Activated CD4-positive, alpha-beta memory T cell treated with anti-CD3 and anti-CD28 coated beads, Interleukin-2, amount 10 ng/mL, durations not matched to agents 7 days and 5 days (primary cell): ENCODE measurements around the gene CSTB. TPM values are rescaled to one million over a fixed set of nuclear protein-coding genes. Genes with fewer than 3 reads are reported as not detected.
A peak's percentile ranks its signal among the peaks of the same experiment; 100 is the strongest.

ENCODE experiments used
- CTCF ChIA-PET: fragments of 350-600 bp; sonication (Branson Sonifier 250); formaldehyde crosslinking; loops from one replicate; lab custom pipeline; 2021; ENCODE audit warnings: antibody characterized with exemption, inconsistent platforms; lab: Charles Lee
- POLR2A ChIA-PET: fragments of 350-600 bp; sonication (Branson Sonifier 250); formaldehyde crosslinking; loops from one replicate; lab custom pipeline; 2021; ENCODE audit warnings: antibody characterized with exemption; lab: Charles Lee
- DNase-seq: peaks from one replicate; pipeline ENCODE4 v3.0.0-alpha.2; 2020
- H3K27ac Mint-ChIP-seq: one replicate; pipeline ENCODE4 v1.8.0; 2021; ENCODE audit warnings: mild to moderate bottlenecking, mixed read lengths
- H3K27me3 Mint-ChIP-seq: one replicate; pipeline ENCODE4 v1.8.0; 2021; ENCODE audit warnings: mixed read lengths
- H3K36me3 Mint-ChIP-seq: one replicate; pipeline ENCODE4 v1.8.0; 2021; ENCODE audit warnings: low read depth, mixed read lengths
- H3K4me1 Mint-ChIP-seq: one replicate; pipeline ENCODE4 v1.8.0; 2021; ENCODE audit warnings: mixed read lengths
- H3K4me3 Mint-ChIP-seq: one replicate; pipeline ENCODE4 v1.8.0; 2021; ENCODE audit warnings: mild to moderate bottlenecking, mixed read lengths
- H3K9me3 Mint-ChIP-seq: one replicate; pipeline ENCODE4 v1.8.0; 2021; ENCODE audit warnings: mixed read lengths
- total RNA-seq, 2 experiments: library from RNA; stranded (reverse); gene quantifications; one replicate each; pipeline ENCODE4 v1.2.3, GENCODE V29; 2021

Gene CSTB
- total RNA-seq, 2 experiments from 2014 or later, result 54.3 to 55.6 TPM

- Mint-ChIP-seq H3K27ac (no peak overlapping the region), H3K9me3 (no peaks in the 10 kb centered on the region), H3K27me3 (no peaks in the 10 kb centered on the region), H3K4me1 (peaks cover 4% of the 10 kb centered on the region), H3K4me3 (no peak overlapping the region), H3K36me3 (peaks cover 13% of the 10 kb centered on the region)
- CTCF ChIA-PET, result no interaction called here
- POLR2A ChIA-PET, result interaction anchor here (1.0 kb wide), 1 partner anchor 27 kb away, joined by 3 read pairs; no protein-coding TSS in a partner anchor
- no peak for DNase-seq
Observed at GRCh38 chr21:43743947-43744346, 32.2 kb downstream of the CSTB start.

- no peak overlapping the region for H3K4me3 Mint-ChIP-seq
- no peak overlapping the region for H3K27ac Mint-ChIP-seq
- H3K27me3 Mint-ChIP-seq, result no peaks in the 10 kb centered on the region
- ChIA-PET POLR2A (no interaction called here), CTCF (no interaction called here)
- DNase-seq, result no peak
- H3K4me1 Mint-ChIP-seq, result peaks cover 6% of the 10 kb centered on the region
- no peaks in the 10 kb centered on the region for H3K9me3 Mint-ChIP-seq
- peaks cover 12% of the 10 kb centered on the region for H3K36me3 Mint-ChIP-seq
Observed at GRCh38 chr21:43741423-43742096, 34.5 kb downstream of the CSTB start.

DNA sequence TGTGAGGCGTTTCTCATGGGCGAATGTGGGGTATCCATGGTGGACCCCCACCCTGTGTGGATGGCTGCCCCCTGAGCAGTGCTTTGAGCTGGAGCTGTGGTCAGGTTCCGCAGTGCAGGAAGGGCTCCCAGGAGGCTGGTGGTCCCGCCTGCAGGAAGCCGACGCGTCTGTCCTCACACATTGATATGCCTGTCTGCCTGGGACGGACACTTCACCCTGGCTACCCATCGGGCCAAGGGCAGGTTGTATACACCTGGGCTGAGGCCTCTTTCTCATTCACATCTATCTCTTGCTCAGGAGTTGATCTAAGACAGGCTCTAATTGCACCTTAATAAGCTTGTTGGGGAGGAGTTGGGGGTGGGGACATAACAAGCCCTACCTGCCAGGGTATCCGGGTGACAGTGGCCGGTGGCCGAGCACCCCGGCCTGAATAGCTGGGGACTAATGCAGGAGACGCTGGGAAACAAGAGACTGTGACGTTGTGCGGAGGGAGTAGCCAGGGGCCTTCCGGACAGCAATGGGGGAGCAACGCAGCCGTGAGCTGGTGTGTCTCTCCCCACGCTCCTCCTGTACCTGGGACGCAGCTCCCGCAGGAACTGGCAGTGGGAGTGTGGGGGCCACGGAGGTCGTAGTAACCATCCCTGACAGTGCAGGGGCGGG is 35.5 kb downstream of the CSTB start:
- CTCF ChIA-PET, result no interaction called here
- Mint-ChIP-seq H3K4me1 (peaks cover 12% of the 10 kb centered on the region), H3K36me3 (peaks cover 10% of the 10 kb centered on the region), H3K27ac (no peak overlapping the region), H3K9me3 (no peaks in the 10 kb centered on the region), H3K4me3 (no peak overlapping the region), H3K27me3 (no peaks in the 10 kb centered on the region)
- POLR2A ChIA-PET, result interaction anchor here (0.6 kb wide), 1 partner anchor 48 kb away, joined by 4 read pairs; the partner anchor contains the start of gene RRP1
- peak; percentile 42 for DNase-seq

- no peaks in the 10 kb centered on the region for H3K9me3 Mint-ChIP-seq
- peaks cover 15% of the 10 kb centered on the region for H3K4me1 Mint-ChIP-seq
- ChIA-PET POLR2A (interaction anchor here (0.6 kb wide), 1 partner anchor 49 kb away, joined by 4 read pairs; the partner anchor contains the start of gene RRP1), CTCF (no interaction called here)
- no peak for DNase-seq
- H3K27me3 Mint-ChIP-seq, result no peaks in the 10 kb centered on the region
- no peak overlapping the region for H3K27ac Mint-ChIP-seq
- no peak overlapping the region for H3K4me3 Mint-ChIP-seq
- H3K36me3 Mint-ChIP-seq, result peaks cover 6% of the 10 kb centered on the region
Observed at GRCh38 chr21:43739621-43740435, 36.3 kb downstream of the CSTB start.

- no peak overlapping the region for H3K27ac Mint-ChIP-seq
- CTCF ChIA-PET, result interaction anchor here (1.5 kb wide), 1 partner anchor 9 kb away, joined by 3 read pairs; no protein-coding TSS in a partner anchor
Observed at GRCh38 chr21:43737158-43737950, 38.8 kb downstream of the CSTB start.

GRCh38 chr21:43736224-43736883 is 39.8 kb downstream of the CSTB start:
- Mint-ChIP-seq H3K4me3 (no peak overlapping the region), H3K27ac (no peak overlapping the region), H3K9me3 (no peaks in the 10 kb centered on the region), H3K27me3 (no peaks in the 10 kb centered on the region), H3K36me3 (peaks cover 5% of the 10 kb centered on the region), H3K4me1 (peaks cover 35% of the 10 kb centered on the region)
- no peak for DNase-seq
- POLR2A ChIA-PET, result no interaction called here
- CTCF ChIA-PET, result interaction anchor here (1.5 kb wide), 1 partner anchor 8 kb away, joined by 3 read pairs; no protein-coding TSS in a partner anchor

More at GRCh38 chr21:43737158-43737950, 38.8 kb downstream of the CSTB start:
- H3K4me3 Mint-ChIP-seq, result no peak overlapping the region
- no peak for DNase-seq
- H3K36me3 Mint-ChIP-seq, result peaks cover 3% of the 10 kb centered on the region
- H3K4me1 Mint-ChIP-seq, result peaks cover 33% of the 10 kb centered on the region
- no peaks in the 10 kb centered on the region for H3K9me3 Mint-ChIP-seq
- POLR2A ChIA-PET, result interaction anchor here (1.3 kb wide), 1 partner anchor 8 kb away, joined by 5 read pairs; no protein-coding TSS in a partner anchor
- H3K27me3 Mint-ChIP-seq, result no peaks in the 10 kb centered on the region

- H3K36me3 Mint-ChIP-seq, result peaks cover 7% of the 10 kb centered on the region
- POLR2A ChIA-PET, result no interaction called here
- no peaks in the 10 kb centered on the region for H3K9me3 Mint-ChIP-seq
- H3K27me3 Mint-ChIP-seq, result no peaks in the 10 kb centered on the region
- H3K4me3 Mint-ChIP-seq, result no peak overlapping the region
- no peak for DNase-seq
- H3K4me1 Mint-ChIP-seq, result peaks cover 35% of the 10 kb centered on the region
- CTCF ChIA-PET, result interaction anchor here (1.5 kb wide), 1 partner anchor 7 kb away, joined by 3 read pairs; no protein-coding TSS in a partner anchor
- H3K27ac Mint-ChIP-seq, result no peak overlapping the region
Observed at GRCh38 chr21:43735236-43736091, 40.6 kb downstream of the CSTB start.

GRCh38 chr21:43734928-43735229 is 41.2 kb downstream of the CSTB start:
- CTCF ChIA-PET, result no interaction called here
- Mint-ChIP-seq H3K4me3 (no peak overlapping the region), H3K27ac (no peak overlapping the region), H3K4me1 (peaks cover 38% of the 10 kb centered on the region), H3K9me3 (no peaks in the 10 kb centered on the region), H3K27me3 (no peaks in the 10 kb centered on the region), H3K36me3 (peaks cover 7% of the 10 kb centered on the region)
- no peak for DNase-seq
- POLR2A ChIA-PET, result no interaction called here

- peaks cover 7% of the 10 kb centered on the region for H3K36me3 Mint-ChIP-seq
- ChIA-PET POLR2A (interaction anchor here (1.6 kb wide), 1 partner anchor 14 kb away, joined by 5 read pairs; no protein-coding TSS in a partner anchor), CTCF (no interaction called here)
- H3K27me3 Mint-ChIP-seq, result no peaks in the 10 kb centered on the region
- H3K27ac Mint-ChIP-seq, result no peak overlapping the region
- no peaks in the 10 kb centered on the region for H3K9me3 Mint-ChIP-seq
- no peak overlapping the region for H3K4me3 Mint-ChIP-seq
- DNase-seq, result no peak
- H3K4me1 Mint-ChIP-seq, result peaks cover 44% of the 10 kb centered on the region
Observed at GRCh38 chr21:43734131-43734927, 41.8 kb downstream of the CSTB start.

- H3K27me3 Mint-ChIP-seq, result no peaks in the 10 kb centered on the region
- peaks cover 50% of the 10 kb centered on the region for H3K4me1 Mint-ChIP-seq
- CTCF ChIA-PET, result no interaction called here
- H3K4me3 Mint-ChIP-seq, result no peak overlapping the region
- H3K36me3 Mint-ChIP-seq, result peaks cover 7% of the 10 kb centered on the region
- no peaks in the 10 kb centered on the region for H3K9me3 Mint-ChIP-seq
- DNase-seq, result no peak
- POLR2A ChIA-PET, result interaction anchor here (1.6 kb wide), 1 partner anchor 14 kb away, joined by 5 read pairs; no protein-coding TSS in a partner anchor
- no peak overlapping the region for H3K27ac Mint-ChIP-seq
Observed at GRCh38 chr21:43733529-43734071, 42.5 kb downstream of the CSTB start.
